NT2/D1 (cell line): ENCODE results near the gene LIPC.

ENCODE experiments used
- SUZ12 ChIP-seq: IDR thresholded peaks from 2 replicates; pipeline ENCODE4 v1.6.1; 2011; ENCODE audit not compliant: insufficient read length, insufficient read depth; ENCODE audit errors: extremely low read depth
- YY1 ChIP-seq: IDR thresholded peaks from 2 replicates; pipeline ENCODE4 v1.6.1; 2011; ENCODE audit not compliant: insufficient read length, insufficient read depth
- ZNF274 ChIP-seq: IDR thresholded peaks from 2 replicates; pipeline ENCODE4 v1.6.1; 2011; ENCODE audit warnings: mild to moderate bottlenecking, low read depth, low read length

DNA sequence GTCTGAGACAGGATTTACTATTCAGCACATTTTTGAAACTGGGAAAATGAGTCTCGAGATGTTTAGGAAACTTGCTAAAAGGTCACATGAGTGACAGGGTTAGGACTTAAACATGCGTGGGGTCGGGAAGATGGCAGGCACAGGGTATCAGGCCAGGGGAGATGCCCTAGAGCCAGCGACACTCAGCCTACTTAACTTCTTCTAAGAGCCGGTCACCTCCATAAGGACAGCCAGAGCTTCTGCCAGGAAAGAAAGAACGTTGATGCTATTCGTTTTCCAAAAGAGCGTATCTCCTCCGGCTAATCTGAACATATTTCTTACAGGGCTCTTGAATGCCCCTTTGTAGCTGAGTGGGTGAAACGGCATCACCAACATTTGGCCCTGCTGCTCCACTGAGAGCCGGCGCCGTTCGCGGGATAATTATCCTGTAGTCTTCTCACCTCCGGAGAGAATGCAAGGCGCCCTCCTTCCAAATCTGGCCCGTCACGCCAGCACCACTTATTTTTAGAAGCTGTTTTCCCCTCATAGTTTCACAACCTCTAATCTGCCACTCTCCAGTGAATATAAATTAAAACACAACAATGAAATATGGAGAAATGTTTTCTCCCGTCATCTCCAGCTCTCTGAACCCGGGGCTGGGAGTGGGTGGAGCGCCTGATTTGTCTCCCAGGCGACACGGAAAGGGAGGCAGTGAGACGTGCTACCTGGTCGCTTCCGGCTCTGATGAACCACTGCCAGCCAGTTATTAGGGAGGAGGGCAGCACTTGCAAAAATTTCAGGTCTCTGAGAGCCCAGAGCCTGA lies 58.5 kb downstream of the LIPC start:
- TF ChIP-seq SUZ12 (no peak), YY1 (no peak), ZNF274 (no peak)
